ENCODE data around the gene CHMP6. TPM values are rescaled to one million over a fixed set of nuclear protein-coding genes. Genes with fewer than 3 reads are reported as not detected.

The CHMP6 gene
- total and polyA plus RNA-seq, 5 donors, result 18.4 to 24.6 (median 20.4) TPM

Other genes starting within 250 kb of the CHMP6 start
- gene BAIAP2, start 43.3 kb downstream of the CHMP6 start, total RNA-seq, result 10 to 100 TPM; 20.5 to 39.5 (median 33.8) TPM
- 31.8 TPM for gene BAIAP2, start 43.3 kb downstream of the CHMP6 start, polyA plus RNA-seq
- gene PVALEF, start 173.7 kb downstream of the CHMP6 start, total RNA-seq, result not detected
- not detected for gene PVALEF, start 173.7 kb downstream of the CHMP6 start, polyA plus RNA-seq
- gene AATK, start 174.4 kb downstream of the CHMP6 start, total RNA-seq, result 10 to 100 TPM in 3 of 4 donors, 1 to 10 TPM in 1; 8.6 to 15.4 (median 12.6) TPM
- 10.4 TPM for gene AATK, start 174.4 kb downstream of the CHMP6 start, polyA plus RNA-seq
- 1 to 10 TPM; 4.6 to 5.9 (median 5.2) TPM for gene CEP131, start 231.1 kb downstream of the CHMP6 start, total RNA-seq
- gene CEP131, start 231.1 kb downstream of the CHMP6 start, polyA plus RNA-seq, result 7.4 TPM
- gene TEPSIN, start 247.2 kb downstream of the CHMP6 start, total RNA-seq, result 10 to 100 TPM; 12.5 to 17.7 (median 14.2) TPM
- gene TEPSIN, start 247.2 kb downstream of the CHMP6 start, polyA plus RNA-seq, result 12.6 TPM
- 10 to 100 TPM; 51.5 to 75.4 (median 62.5) TPM for gene NDUFAF8, start 247.5 kb downstream of the CHMP6 start, total RNA-seq
- 55.0 TPM for gene NDUFAF8, start 247.5 kb downstream of the CHMP6 start, polyA plus RNA-seq

All from right cardiac atrium (tissue), 5 donors.